HG03135 (cell line): ENCODE measurements around the gene ADARB1.

Experiments used
- ATAC-seq: cut with Tn5 transposase; IDR thresholded peaks from one replicate; pipeline ENCODE4 v1.9.1; 2021; ENCODE audit warnings: mild to moderate bottlenecking, moderate library complexity; ENCODE audit not compliant: unreplicated experiment

Gene ADARB1

DNA sequence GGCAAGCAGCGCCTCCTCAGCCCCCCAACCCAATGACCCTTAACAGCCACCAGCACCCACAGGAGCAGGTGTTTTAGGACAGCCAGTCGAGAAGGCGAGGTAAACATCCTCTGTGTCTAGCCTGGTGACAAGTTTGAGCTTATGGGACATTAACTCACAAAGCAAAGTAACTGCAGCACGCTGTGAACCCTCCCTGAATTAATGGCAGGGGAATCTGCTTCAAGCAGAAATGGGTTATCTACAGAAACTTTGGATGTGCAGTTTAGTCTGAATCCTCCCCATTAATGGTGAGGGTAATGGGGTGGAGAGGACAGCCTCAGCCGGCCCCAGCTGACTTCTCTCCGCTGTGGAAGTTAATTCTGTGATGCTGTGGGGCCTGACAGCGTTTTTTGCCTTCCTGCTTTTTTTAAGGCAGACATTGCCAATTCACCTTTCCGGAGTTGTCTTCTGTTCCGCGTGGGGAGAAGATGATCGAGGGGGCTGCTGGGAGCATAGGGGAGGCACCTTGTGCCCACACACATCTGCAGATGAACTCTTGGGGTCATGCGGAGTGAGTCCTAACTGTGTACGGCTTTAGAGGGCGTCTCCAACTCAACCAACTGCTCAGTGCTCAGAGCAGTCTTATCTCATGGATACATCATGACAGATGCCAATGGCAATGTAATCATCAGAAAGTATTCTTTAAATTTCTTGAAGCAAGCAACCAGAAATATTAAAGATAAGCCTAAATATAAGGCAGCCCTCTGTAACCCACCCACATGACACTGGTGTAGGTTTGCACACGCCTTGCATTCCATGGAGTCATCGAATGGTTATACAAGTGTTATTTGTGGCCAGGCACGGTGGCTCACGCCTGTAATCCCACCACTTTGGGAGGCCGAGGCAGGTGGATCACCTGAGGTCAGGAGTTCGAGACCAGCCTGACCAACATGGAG is 172.3 kb downstream of the ADARB1 start:
- ATAC-seq, result no peak

DNA sequence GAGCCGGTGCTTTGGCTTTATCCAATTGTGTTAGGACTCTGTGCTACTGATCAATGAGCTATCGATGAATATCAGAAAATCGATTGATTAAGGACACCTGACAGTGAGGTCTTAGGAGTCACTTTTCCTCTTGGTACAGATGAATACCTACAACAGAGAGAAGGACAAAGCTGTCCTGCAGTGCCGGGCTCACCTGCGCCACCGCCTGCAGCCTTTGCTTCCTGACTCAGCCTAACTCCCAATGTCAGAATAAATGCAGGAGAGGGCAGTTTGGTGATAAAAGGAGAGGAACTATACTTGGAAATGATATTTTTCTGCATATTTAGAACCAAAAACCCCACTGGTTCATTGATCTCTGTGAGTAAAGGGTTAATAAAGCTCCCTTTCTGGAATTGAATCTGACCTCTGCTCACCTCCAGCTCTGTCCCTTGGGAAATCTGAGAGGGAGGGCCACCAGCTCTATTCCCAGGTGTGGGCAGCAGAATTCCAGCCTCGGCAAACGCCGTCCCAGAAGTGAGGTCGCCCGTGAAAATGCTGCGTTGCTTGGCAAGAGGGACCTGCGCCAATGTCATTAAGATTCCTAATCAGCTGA is 174.0 kb downstream of the ADARB1 start:
- no peak for ATAC-seq

DNA sequence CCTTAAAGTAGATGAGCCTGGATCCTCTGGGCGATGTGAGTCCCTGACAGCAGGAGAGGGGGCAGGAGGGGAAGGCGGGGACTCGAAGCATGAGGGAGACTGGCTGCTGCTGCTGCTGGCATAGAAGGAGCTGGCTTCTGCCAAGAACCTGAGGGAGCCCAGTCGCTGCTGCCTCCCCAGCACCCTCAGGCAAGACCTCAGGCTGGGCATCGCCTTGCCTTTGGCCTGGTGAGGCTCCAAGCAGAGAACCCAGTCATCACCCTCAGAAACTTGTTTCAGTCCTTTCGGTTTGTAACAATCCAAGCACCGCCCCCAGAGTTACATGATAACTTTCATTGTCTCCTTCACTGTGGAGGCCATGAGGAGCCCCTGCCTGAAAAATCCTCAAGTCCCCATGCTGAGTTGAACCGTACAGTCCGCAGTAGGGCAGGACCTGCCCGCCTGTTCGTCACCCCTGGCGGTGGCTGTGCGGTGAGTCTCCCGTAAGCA is 174.6 kb downstream of the ADARB1 start:
- no peak for ATAC-seq

DNA sequence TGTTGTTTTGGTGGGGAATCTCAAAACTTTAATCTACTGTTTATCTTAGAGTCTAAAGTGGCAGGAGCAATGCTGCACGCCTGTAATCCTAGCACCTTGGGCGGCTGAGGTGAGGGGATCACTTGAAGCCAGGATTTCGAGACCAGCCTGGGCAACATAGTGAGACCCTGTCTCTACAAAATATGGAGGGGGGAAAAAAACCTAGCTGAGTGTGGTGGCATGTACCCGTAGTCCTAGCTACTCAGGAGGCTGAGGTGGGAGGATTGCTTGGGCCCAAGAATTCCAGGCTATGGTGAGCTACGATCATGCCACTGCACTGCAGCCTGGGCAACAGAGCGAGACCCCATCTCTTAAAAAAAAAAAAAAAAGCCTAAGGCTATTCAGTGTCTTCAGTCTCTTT is 175.2 kb downstream of the ADARB1 start:
- no peak for ATAC-seq

- no peak for ATAC-seq
These were observed 175.9 kb downstream of the ADARB1 start for GRCh38 chr21:45250272-45250671.

GRCh38 chr21:45250914-45251634 is 176.7 kb downstream of the ADARB1 start:
- ATAC-seq, result no peak

GRCh38 chr21:45251635-45252447 is 177.5 kb downstream of the ADARB1 start:
- no peak for ATAC-seq

GRCh38 chr21:45252448-45252925 is 178.1 kb downstream of the ADARB1 start:
- no peak for ATAC-seq

DNA sequence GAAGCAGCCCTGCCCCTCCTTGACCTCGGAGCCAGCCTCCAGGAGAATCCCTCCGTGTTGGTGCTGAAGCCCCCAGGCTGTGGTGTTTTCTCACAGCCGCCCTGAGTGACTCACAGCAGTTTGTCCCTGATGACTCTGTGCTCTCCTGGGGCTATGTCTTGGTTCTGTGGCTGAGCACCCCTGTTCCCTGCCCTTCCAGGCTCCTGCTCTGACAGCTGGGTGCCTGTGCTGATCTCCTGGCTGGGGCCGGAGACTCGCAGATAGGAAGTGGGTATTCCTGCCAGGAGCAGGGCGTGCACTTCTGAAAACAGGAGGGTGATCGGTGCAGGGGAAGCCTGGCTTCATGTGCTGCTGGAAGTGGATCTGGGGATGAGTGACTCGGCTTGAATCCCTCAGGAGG is 178.8 kb downstream of the ADARB1 start:
- no peak for ATAC-seq

- ATAC-seq, result no peak
These were observed 179.5 kb downstream of the ADARB1 start for GRCh38 chr21:45253633-45254459.

GRCh38 chr21:45254460-45254930 is 180.1 kb downstream of the ADARB1 start:
- no peak for ATAC-seq

DNA sequence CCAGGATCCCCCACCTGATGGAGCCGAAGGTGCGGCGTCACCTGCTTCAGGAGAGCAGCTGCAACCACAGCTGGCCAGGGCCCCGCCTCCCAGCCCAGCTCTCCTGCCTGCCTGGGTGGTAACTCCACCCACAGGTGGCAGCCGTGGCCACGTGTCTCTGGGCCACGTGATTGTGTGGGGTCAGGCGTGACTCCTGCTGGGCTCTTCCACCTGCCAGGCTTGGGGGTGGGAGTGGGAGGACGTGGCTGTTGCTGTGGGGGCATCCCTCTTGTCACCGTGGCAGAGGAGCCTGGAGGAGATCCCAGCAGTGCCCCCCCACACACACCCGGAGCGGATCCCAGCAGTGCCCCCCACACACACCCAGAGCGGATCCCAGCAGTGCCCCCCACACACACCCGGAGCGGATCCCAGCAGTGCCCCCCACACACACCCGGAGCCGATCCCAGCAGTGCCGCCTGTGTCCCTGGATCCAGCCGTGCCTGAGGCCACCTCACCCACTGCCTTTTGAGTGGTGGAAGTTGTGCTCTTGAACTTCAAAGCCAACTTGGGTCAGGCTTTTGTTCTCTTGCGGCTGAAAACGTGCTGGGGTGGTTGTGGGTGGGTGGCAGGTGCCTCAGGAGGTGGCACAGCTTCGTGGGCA is 181.1 kb downstream of the ADARB1 start:
- no peak for ATAC-seq

- no peak for ATAC-seq
These were observed 181.9 kb downstream of the ADARB1 start for GRCh38 chr21:45256021-45256911.

DNA sequence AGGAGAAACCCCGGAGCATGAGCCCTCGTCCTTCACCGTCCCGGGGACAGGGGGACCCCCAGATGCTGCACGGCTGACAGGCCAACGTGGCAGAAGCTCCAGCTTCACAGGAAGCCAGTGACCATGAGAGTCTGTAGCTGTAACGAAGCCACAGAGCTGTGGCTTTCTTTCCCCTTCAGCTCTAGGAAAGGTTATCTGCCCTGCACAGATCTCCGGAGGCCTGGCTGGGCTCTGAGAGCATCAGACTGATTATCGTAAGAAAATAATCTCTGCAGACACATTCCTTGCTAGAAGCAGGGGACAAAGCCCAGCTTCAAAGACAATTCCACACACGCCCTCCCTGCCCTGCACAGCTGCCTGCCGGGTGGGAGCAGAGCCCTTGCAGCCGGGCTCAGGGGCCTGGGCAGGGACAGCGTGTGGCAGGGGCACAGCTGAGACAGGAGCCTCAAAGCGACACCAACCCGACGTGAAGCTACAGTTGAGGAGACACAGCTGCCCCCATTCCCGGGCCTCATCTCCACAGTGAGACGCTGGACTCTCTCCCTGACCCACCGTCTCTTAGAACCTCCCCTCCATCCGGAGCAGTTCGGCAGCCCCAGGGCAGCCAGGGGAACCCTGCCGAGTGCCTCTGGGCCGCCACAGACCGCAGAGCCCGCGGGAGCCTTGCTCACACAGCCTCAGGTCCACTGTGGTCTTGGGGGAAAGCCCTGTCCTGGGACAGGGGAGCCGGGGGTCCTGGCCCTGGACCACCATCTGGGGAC is 182.7 kb downstream of the ADARB1 start:
- no peak for ATAC-seq

GRCh38 chr21:45257673-45258341 is 183.4 kb downstream of the ADARB1 start:
- no peak for ATAC-seq

- ATAC-seq, result no peak
These were observed 184.1 kb downstream of the ADARB1 start for GRCh38 chr21:45258466-45258865.
